ENCODE measurements around the gene DHX36.

GRCh38 chr3:154294016-154294415, 30.3 kb downstream of the DHX36 start:
- no peak for TF ChIP-seq CTCF (IDR thresholded peaks at IDR 0.05)
- TF ChIP-seq EP300 (IDR thresholded peaks at IDR 0.05; ENCODE audit: low read depth), result no peak
